Renal cortex interstitium (tissue), 11 donors: ENCODE data around the gene BRIP1. TPM values are rescaled to one million over a fixed set of nuclear protein-coding genes. Genes with fewer than 3 reads are reported as not detected.
"Not testable (repeated sequence)": the region's sequence is repeated elsewhere in the genome, so short reads cannot be mapped to it uniquely, and the experiment has no call there.

Source experiments
- DNase-seq, 11 donors: peaks; one replicate each; pipeline ENCODE4 v3.0.0-alpha.2; 2013; ENCODE audit warnings: low read depth in 9 of 11, low spot score in 4 of 11; ENCODE audit errors: extremely low read depth in 1 of 11
- polyA plus RNA-seq, 3 donors: library from polyadenylated mRNA; unstranded; fragments of 120-200 nt; gene quantifications; one replicate each; pipeline ENCODE4 v1.2.1, GENCODE V29; 2013; ENCODE audit not compliant: insufficient read length in 3 of 3

BRIP1 gene
- polyA plus RNA-seq, 3 donors, result 11.2 to 14.1 (median 12.4) TPM

GRCh38 chr17:61723914-61724313 lies 139.4 kb downstream of the BRIP1 start:
- DNase-seq, result no peak

GRCh38 chr17:61723183-61723582 lies 140.1 kb downstream of the BRIP1 start:
- DNase-seq, result no peak

GRCh38 chr17:61722398-61722797 lies 140.9 kb downstream of the BRIP1 start:
- no peak for DNase-seq

- no peak for DNase-seq
These were observed 143.1 kb downstream of the BRIP1 start for GRCh38 chr17:61720016-61720795.

- DNase-seq, result not testable (repeated sequence)
These were observed 144.1 kb downstream of the BRIP1 start for GRCh38 chr17:61719220-61719619.

- DNase-seq, result no peak
These were observed 145.3 kb downstream of the BRIP1 start for GRCh38 chr17:61718022-61718421.

- DNase-seq, result no peak
These were observed 146.0 kb downstream of the BRIP1 start for GRCh38 chr17:61717352-61717751.

GRCh38 chr17:61716225-61716829 lies 147.0 kb downstream of the BRIP1 start:
- no peak for DNase-seq

- no peak for DNase-seq
These were observed 148.0 kb downstream of the BRIP1 start for GRCh38 chr17:61715348-61715747.

GRCh38 chr17:61714300-61714699 lies 149.0 kb downstream of the BRIP1 start:
- DNase-seq, result no peak

GRCh38 chr17:61713035-61713434 lies 150.3 kb downstream of the BRIP1 start:
- DNase-seq, result no peak

GRCh38 chr17:61710546-61710945 lies 152.8 kb downstream of the BRIP1 start:
- no peak for DNase-seq

GRCh38 chr17:61709567-61709966 lies 153.8 kb downstream of the BRIP1 start:
- DNase-seq, result no peak

GRCh38 chr17:61704935-61705449 lies 158.3 kb downstream of the BRIP1 start:
- no peak for DNase-seq

- DNase-seq, result no peak
These were observed 160.9 kb downstream of the BRIP1 start for GRCh38 chr17:61702450-61702849.

GRCh38 chr17:61701978-61702377 lies 161.3 kb downstream of the BRIP1 start:
- no peak for DNase-seq

- no peak for DNase-seq
These were observed 162.0 kb downstream of the BRIP1 start for GRCh38 chr17:61701334-61701733.

- DNase-seq, result no peak
These were observed 163.1 kb downstream of the BRIP1 start for GRCh38 chr17:61700252-61700651.

GRCh38 chr17:61699694-61700093 lies 163.6 kb downstream of the BRIP1 start:
- no peak for DNase-seq

GRCh38 chr17:61699032-61699431 lies 164.3 kb downstream of the BRIP1 start:
- DNase-seq, result no peak

GRCh38 chr17:61698244-61698643 lies 165.1 kb downstream of the BRIP1 start:
- no peak for DNase-seq
